ENCODE measurements around the gene CNTN4. TPM values are rescaled to one million over a fixed set of nuclear protein-coding genes. Genes with fewer than 3 reads are reported as not detected.
"Not testable (repeated sequence)": the region's sequence is repeated elsewhere in the genome, so short reads cannot be mapped to it uniquely, and the experiment has no call there.

CNTN4 gene
- total RNA-seq, 1 donor from 2014 or later, result 11.0 TPM

DNA sequence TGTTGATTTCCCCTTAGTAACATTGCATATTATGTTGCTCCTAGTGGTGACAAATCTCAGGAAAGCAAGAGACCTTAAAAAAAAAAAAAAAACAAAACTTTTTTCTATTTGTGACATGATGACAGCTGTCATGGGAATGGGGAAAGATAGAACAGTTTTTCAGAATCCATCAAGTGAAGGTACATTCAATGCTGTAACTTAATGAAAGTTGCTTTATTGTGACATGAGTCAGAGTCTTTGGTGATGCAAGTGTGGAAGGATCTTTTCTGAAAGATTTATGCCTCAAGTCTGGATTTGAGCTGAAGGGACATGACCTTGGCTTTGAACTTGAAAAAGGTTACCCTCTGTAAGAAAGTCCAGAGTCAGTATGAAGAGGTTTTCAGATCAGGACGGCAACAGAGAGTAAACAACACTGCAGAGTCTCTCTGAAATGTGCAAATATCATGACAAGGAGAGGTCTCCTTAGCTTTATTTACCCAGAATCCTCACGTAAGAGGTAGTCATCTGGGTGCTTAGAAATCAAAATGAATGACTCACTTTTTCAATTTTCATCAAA is 424.7 kb downstream of the CNTN4 start:
- no peaks in the 10 kb centered on the region for H3K36me3 ChIP-seq (ENCODE audit: control insufficient read depth in 3 of 3, insufficient read depth in 3 of 3, low read length in 3 of 3)
- no peaks in the 10 kb centered on the region for H3K27me3 ChIP-seq (ENCODE audit: control insufficient read depth in 3 of 3, insufficient read depth in 3 of 3, low read length in 3 of 3)
- no peaks in the 10 kb centered on the region for H3K4me1 ChIP-seq (ENCODE audit: control insufficient read depth in 3 of 3, insufficient read depth in 3 of 3, low read length in 3 of 3)
- H3K9ac ChIP-seq (ENCODE audit: low read depth in 1 of 3, low read length in 3 of 3), result no peak overlapping the region
- H3K4me3 ChIP-seq (ENCODE audit: low read length in 3 of 3), result no peak overlapping the region
- no peak overlapping the region for H3K27ac ChIP-seq (ENCODE audit: low read depth, low read length)
- H3K9me3 ChIP-seq (ENCODE audit: control insufficient read depth in 3 of 3, low read length in 3 of 3), result no peaks in the 10 kb centered on the region

- Histone ChIP-seq H3K27me3 (ENCODE audit: control insufficient read depth in 3 of 3, insufficient read depth in 3 of 3, low read length in 3 of 3) (no peaks in the 10 kb centered on the region), H3K4me3 (ENCODE audit: low read length in 3 of 3) (no peak overlapping the region), H3K9me3 (ENCODE audit: control insufficient read depth in 3 of 3, low read length in 3 of 3) (no peaks in the 10 kb centered on the region), H3K27ac (ENCODE audit: low read depth, low read length) (no peak overlapping the region), H3K36me3 (ENCODE audit: control insufficient read depth in 3 of 3, insufficient read depth in 3 of 3, low read length in 3 of 3) (no peaks in the 10 kb centered on the region), H3K9ac (ENCODE audit: low read depth in 1 of 3, low read length in 3 of 3) (no peak overlapping the region), H3K4me1 (ENCODE audit: control insufficient read depth in 3 of 3, insufficient read depth in 3 of 3, low read length in 3 of 3) (no peaks in the 10 kb centered on the region)
Measured at GRCh38 chr3:2525968-2526367, 427.3 kb downstream of the CNTN4 start.

GRCh38 chr3:2526926-2527325 is 428.3 kb downstream of the CNTN4 start:
- H3K27me3 ChIP-seq (ENCODE audit: control insufficient read depth in 3 of 3, insufficient read depth in 3 of 3, low read length in 3 of 3), result no peaks in the 10 kb centered on the region
- H3K4me1 ChIP-seq (ENCODE audit: control insufficient read depth in 3 of 3, insufficient read depth in 3 of 3, low read length in 3 of 3), result no peaks in the 10 kb centered on the region
- H3K27ac ChIP-seq (ENCODE audit: low read depth, low read length), result no peak overlapping the region
- H3K4me3 ChIP-seq (ENCODE audit: low read length in 3 of 3), result no peak overlapping the region
- H3K36me3 ChIP-seq (ENCODE audit: control insufficient read depth in 3 of 3, insufficient read depth in 3 of 3, low read length in 3 of 3), result no peaks in the 10 kb centered on the region
- no peak overlapping the region for H3K9ac ChIP-seq (ENCODE audit: low read depth in 1 of 3, low read length in 3 of 3)
- no peaks in the 10 kb centered on the region for H3K9me3 ChIP-seq (ENCODE audit: control insufficient read depth in 3 of 3, low read length in 3 of 3)

GRCh38 chr3:2527328-2527727 is 428.7 kb downstream of the CNTN4 start:
- H3K9ac ChIP-seq (ENCODE audit: low read depth in 1 of 3, low read length in 3 of 3); H3K4me1 ChIP-seq (ENCODE audit: control insufficient read depth in 3 of 3, insufficient read depth in 3 of 3, low read length in 3 of 3); H3K27ac ChIP-seq (ENCODE audit: low read depth, low read length); H3K9me3 ChIP-seq (ENCODE audit: control insufficient read depth in 3 of 3, low read length in 3 of 3); H3K27me3 ChIP-seq (ENCODE audit: control insufficient read depth in 3 of 3, insufficient read depth in 3 of 3, low read length in 3 of 3); H3K36me3 ChIP-seq (ENCODE audit: control insufficient read depth in 3 of 3, insufficient read depth in 3 of 3, low read length in 3 of 3); H3K4me3 ChIP-seq (ENCODE audit: low read length in 3 of 3): not testable (repeated sequence)

- H3K9me3 ChIP-seq (ENCODE audit: control insufficient read depth in 3 of 3, low read length in 3 of 3); H3K36me3 ChIP-seq (ENCODE audit: control insufficient read depth in 3 of 3, insufficient read depth in 3 of 3, low read length in 3 of 3); H3K4me1 ChIP-seq (ENCODE audit: control insufficient read depth in 3 of 3, insufficient read depth in 3 of 3, low read length in 3 of 3); H3K9ac ChIP-seq (ENCODE audit: low read depth in 1 of 3, low read length in 3 of 3); H3K27me3 ChIP-seq (ENCODE audit: control insufficient read depth in 3 of 3, insufficient read depth in 3 of 3, low read length in 3 of 3); H3K27ac ChIP-seq (ENCODE audit: low read depth, low read length); H3K4me3 ChIP-seq (ENCODE audit: low read length in 3 of 3): not testable (repeated sequence)
Measured at GRCh38 chr3:2534767-2535166, 436.1 kb downstream of the CNTN4 start.

DNA sequence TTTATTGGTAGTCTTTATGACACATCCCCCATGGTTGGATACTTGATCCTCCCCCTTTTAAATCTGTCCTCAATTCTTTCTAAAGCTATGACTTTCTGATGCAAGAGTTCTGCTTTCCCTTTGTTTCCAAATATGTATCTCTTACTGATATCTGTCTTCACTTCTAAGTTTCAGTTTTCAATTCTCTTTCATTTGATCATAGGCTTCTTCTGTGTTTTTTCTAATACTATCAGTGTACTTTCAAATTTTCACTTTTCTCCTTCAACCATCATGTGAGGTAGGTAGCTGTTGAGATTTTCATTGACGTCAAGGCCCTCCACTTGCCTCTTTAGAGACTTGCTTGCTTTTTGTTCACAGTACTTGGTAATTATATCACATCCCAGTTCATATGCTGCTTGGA is 436.5 kb downstream of the CNTN4 start:
- Histone ChIP-seq H3K27ac (ENCODE audit: low read depth, low read length) (no peak overlapping the region), H3K9me3 (ENCODE audit: control insufficient read depth in 3 of 3, low read length in 3 of 3) (no peaks in the 10 kb centered on the region)

GRCh38 chr3:2536575-2536974 is 437.9 kb downstream of the CNTN4 start:
- H3K27me3 ChIP-seq (ENCODE audit: control insufficient read depth in 3 of 3, insufficient read depth in 3 of 3, low read length in 3 of 3), result no peaks in the 10 kb centered on the region
- H3K4me3 ChIP-seq (ENCODE audit: low read length in 3 of 3), result no peak overlapping the region
- no peak overlapping the region for H3K27ac ChIP-seq (ENCODE audit: low read depth, low read length)
- no peak overlapping the region for H3K9ac ChIP-seq (ENCODE audit: low read depth in 1 of 3, low read length in 3 of 3)
- H3K9me3 ChIP-seq (ENCODE audit: control insufficient read depth in 3 of 3, low read length in 3 of 3), result no peaks in the 10 kb centered on the region
- H3K4me1 ChIP-seq (ENCODE audit: control insufficient read depth in 3 of 3, insufficient read depth in 3 of 3, low read length in 3 of 3), result no peaks in the 10 kb centered on the region
- no peaks in the 10 kb centered on the region for H3K36me3 ChIP-seq (ENCODE audit: control insufficient read depth in 3 of 3, insufficient read depth in 3 of 3, low read length in 3 of 3)

More for the DNA sequence above, 436.5 kb downstream of the CNTN4 start:
- Histone ChIP-seq H3K4me3 (ENCODE audit: low read length in 3 of 3) (no peak overlapping the region), H3K9ac (ENCODE audit: low read depth in 1 of 3, low read length in 3 of 3) (no peak overlapping the region), H3K27me3 (ENCODE audit: control insufficient read depth in 3 of 3, insufficient read depth in 3 of 3, low read length in 3 of 3) (no peaks in the 10 kb centered on the region), H3K4me1 (ENCODE audit: control insufficient read depth in 3 of 3, insufficient read depth in 3 of 3, low read length in 3 of 3) (no peaks in the 10 kb centered on the region), H3K36me3 (ENCODE audit: control insufficient read depth in 3 of 3, insufficient read depth in 3 of 3, low read length in 3 of 3) (no peaks in the 10 kb centered on the region)

DNA sequence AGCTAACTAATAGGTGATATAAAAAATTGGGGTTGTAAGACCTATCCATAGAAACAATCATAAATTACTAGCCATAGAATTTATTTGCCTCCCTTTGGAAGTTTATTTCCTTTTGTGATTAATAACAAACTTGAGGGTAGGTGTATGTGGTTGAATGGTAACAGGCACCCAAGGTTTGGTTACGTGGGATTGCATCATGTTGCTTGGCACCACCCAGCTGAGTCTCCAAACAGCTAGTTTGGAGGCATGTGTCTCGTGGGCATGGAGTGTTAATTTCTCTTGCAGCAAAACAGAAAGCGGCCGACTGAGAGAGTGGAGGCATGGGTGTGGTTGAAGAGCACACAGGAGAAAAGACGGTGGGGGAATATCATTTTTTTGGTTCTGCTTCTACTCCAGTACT is 441.4 kb downstream of the CNTN4 start:
- no peak overlapping the region for H3K27ac ChIP-seq (ENCODE audit: low read depth, low read length)
- no peaks in the 10 kb centered on the region for H3K4me1 ChIP-seq (ENCODE audit: control insufficient read depth in 3 of 3, insufficient read depth in 3 of 3, low read length in 3 of 3)
- no peaks in the 10 kb centered on the region for H3K9me3 ChIP-seq (ENCODE audit: control insufficient read depth in 3 of 3, low read length in 3 of 3)
- no peaks in the 10 kb centered on the region for H3K27me3 ChIP-seq (ENCODE audit: control insufficient read depth in 3 of 3, insufficient read depth in 3 of 3, low read length in 3 of 3)
- no peaks in the 10 kb centered on the region for H3K36me3 ChIP-seq (ENCODE audit: control insufficient read depth in 3 of 3, insufficient read depth in 3 of 3, low read length in 3 of 3)
- no peak overlapping the region for H3K4me3 ChIP-seq (ENCODE audit: low read length in 3 of 3)
- H3K9ac ChIP-seq (ENCODE audit: low read depth in 1 of 3, low read length in 3 of 3), result no peak overlapping the region

DNA sequence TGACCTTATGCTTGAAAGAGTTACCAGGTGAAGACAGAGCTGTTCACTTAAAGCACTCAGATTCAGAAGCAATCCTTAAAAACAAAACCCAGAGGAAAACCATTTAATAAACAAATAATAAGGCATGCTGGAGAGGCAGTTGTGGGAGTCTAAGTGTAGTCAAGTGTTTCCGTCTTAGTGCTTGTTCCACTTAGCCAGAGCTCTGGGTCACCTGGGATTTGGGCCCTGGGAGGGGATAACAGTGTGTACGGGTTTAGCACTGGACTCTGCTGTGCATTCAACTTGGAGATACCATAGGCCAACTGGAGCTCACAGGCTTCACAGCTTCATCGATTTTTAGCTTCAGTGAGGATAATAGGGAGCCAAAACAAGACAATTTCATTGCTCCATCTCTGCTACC is 444.6 kb downstream of the CNTN4 start:
- Histone ChIP-seq H3K4me1 (ENCODE audit: control insufficient read depth in 3 of 3, insufficient read depth in 3 of 3, low read length in 3 of 3) (no peaks in the 10 kb centered on the region), H3K36me3 (ENCODE audit: control insufficient read depth in 3 of 3, insufficient read depth in 3 of 3, low read length in 3 of 3) (no peaks in the 10 kb centered on the region), H3K27ac (ENCODE audit: low read depth, low read length) (no peak overlapping the region), H3K9me3 (ENCODE audit: control insufficient read depth in 3 of 3, low read length in 3 of 3) (no peaks in the 10 kb centered on the region), H3K9ac (ENCODE audit: low read depth in 1 of 3, low read length in 3 of 3) (no peak overlapping the region), H3K4me3 (ENCODE audit: low read length in 3 of 3) (no peak overlapping the region), H3K27me3 (ENCODE audit: control insufficient read depth in 3 of 3, insufficient read depth in 3 of 3, low read length in 3 of 3) (no peaks in the 10 kb centered on the region)

DNA sequence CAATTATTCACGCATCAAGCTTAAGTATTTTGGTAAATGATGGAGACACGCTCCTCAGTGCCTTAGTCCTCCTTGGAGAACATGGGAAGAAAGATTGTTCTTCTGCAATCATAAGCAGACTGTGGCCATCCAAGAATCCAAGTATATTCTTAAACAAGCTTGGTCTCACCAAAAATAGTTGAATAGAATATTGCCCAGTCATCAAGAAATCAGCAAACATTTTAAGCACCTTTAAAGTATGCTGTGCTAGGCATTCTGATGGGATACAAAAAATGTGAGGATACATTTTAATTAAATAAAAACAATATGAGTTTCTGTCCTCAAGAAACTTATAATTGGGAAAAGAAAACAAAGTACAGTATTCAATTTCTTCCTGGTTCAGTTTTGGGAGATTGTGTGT is 445.5 kb downstream of the CNTN4 start:
- H3K27ac ChIP-seq (ENCODE audit: low read depth, low read length), result no peak overlapping the region
- H3K9me3 ChIP-seq (ENCODE audit: control insufficient read depth in 3 of 3, low read length in 3 of 3), result no peaks in the 10 kb centered on the region
- H3K27me3 ChIP-seq (ENCODE audit: control insufficient read depth in 3 of 3, insufficient read depth in 3 of 3, low read length in 3 of 3), result no peaks in the 10 kb centered on the region
- H3K9ac ChIP-seq (ENCODE audit: low read depth in 1 of 3, low read length in 3 of 3), result no peak overlapping the region
- no peak overlapping the region for H3K4me3 ChIP-seq (ENCODE audit: low read length in 3 of 3)
- no peaks in the 10 kb centered on the region for H3K4me1 ChIP-seq (ENCODE audit: control insufficient read depth in 3 of 3, insufficient read depth in 3 of 3, low read length in 3 of 3)
- no peaks in the 10 kb centered on the region for H3K36me3 ChIP-seq (ENCODE audit: control insufficient read depth in 3 of 3, insufficient read depth in 3 of 3, low read length in 3 of 3)

- no peak overlapping the region for H3K9ac ChIP-seq (ENCODE audit: low read depth in 1 of 3, low read length in 3 of 3)
- H3K27me3 ChIP-seq (ENCODE audit: control insufficient read depth in 3 of 3, insufficient read depth in 3 of 3, low read length in 3 of 3), result no peaks in the 10 kb centered on the region
- H3K27ac ChIP-seq (ENCODE audit: low read depth, low read length), result no peak overlapping the region
- no peaks in the 10 kb centered on the region for H3K9me3 ChIP-seq (ENCODE audit: control insufficient read depth in 3 of 3, low read length in 3 of 3)
- no peaks in the 10 kb centered on the region for H3K4me1 ChIP-seq (ENCODE audit: control insufficient read depth in 3 of 3, insufficient read depth in 3 of 3, low read length in 3 of 3)
- no peak overlapping the region for H3K4me3 ChIP-seq (ENCODE audit: low read length in 3 of 3)
- no peaks in the 10 kb centered on the region for H3K36me3 ChIP-seq (ENCODE audit: control insufficient read depth in 3 of 3, insufficient read depth in 3 of 3, low read length in 3 of 3)
Measured at GRCh38 chr3:2544718-2545117, 446.1 kb downstream of the CNTN4 start.

All from skeletal muscle tissue (tissue), 4 donors.